ENCODE data around the gene LINS1. TPM values are rescaled to one million over a fixed set of nuclear protein-coding genes. Genes with fewer than 3 reads are reported as not detected.

LINS1 gene
- total RNA-seq, 2 donors from 2014 or later = 6.1 to 8.0 TPM

- 88 to 92% methylated on average over 3 to 5 of the region's 5 CpGs for WGBS, 2 experiments (ENCODE audit: insufficient coverage in 1 of 2, insufficient read length in 1 of 2)
- no peaks in the 10 kb centered on the region for H3K36me3 Mint-ChIP-seq (ENCODE audit: low read depth)
- H3K9me3 ChIP-seq (ENCODE audit: control insufficient read depth, low read length) = peaks cover 6% of the 10 kb centered on the region
- H3K27ac ChIP-seq (ENCODE audit: low read depth, low read length) = no peak overlapping the region
- H3K27ac Mint-ChIP-seq = no peak overlapping the region
- no peaks in the 10 kb centered on the region for H3K36me3 ChIP-seq (ENCODE audit: control insufficient read depth, insufficient read depth, low read length)
- H3K4me1 Mint-ChIP-seq = no peaks in the 10 kb centered on the region
- no peaks in the 10 kb centered on the region for H3K27me3 Mint-ChIP-seq (ENCODE audit: insufficient read depth)
- DNase-seq = no peak
- no peaks in the 10 kb centered on the region for H3K4me1 ChIP-seq (ENCODE audit: control insufficient read depth, insufficient read depth, low read length)
- H3K9ac ChIP-seq (ENCODE audit: extremely low read depth, low read length, poor library complexity, severe bottlenecking) = no peak overlapping the region
- H3K9me3 Mint-ChIP-seq = peaks cover 32% of the 10 kb centered on the region
- H3K4me3 ChIP-seq (ENCODE audit: low read length) = no peak overlapping the region
- no peak overlapping the region for H3K4me3 Mint-ChIP-seq
- TF ChIP-seq CTCF (conservative IDR thresholded peaks at IDR 0.05) = no peak
- H3K27me3 ChIP-seq (ENCODE audit: control insufficient read depth, insufficient read depth, low read length, poor library complexity, severe bottlenecking) = no peaks in the 10 kb centered on the region
Observed at GRCh38 chr15:100547961-100548360, 54.0 kb downstream of the LINS1 start.

GRCh38 chr15:100544946-100545345 is 57.0 kb downstream of the LINS1 start:
- no peak overlapping the region for H3K27ac Mint-ChIP-seq
- no peaks in the 10 kb centered on the region for H3K36me3 Mint-ChIP-seq (ENCODE audit: low read depth)
- no peaks in the 10 kb centered on the region for H3K27me3 Mint-ChIP-seq (ENCODE audit: insufficient read depth)
- H3K4me3 Mint-ChIP-seq = no peak overlapping the region
- Histone ChIP-seq H3K9me3 (ENCODE audit: control insufficient read depth, low read length) (no peaks in the 10 kb centered on the region), H3K27me3 (ENCODE audit: control insufficient read depth, insufficient read depth, low read length, poor library complexity, severe bottlenecking) (no peaks in the 10 kb centered on the region), H3K36me3 (ENCODE audit: control insufficient read depth, insufficient read depth, low read length) (no peaks in the 10 kb centered on the region), H3K9ac (ENCODE audit: extremely low read depth, low read length, poor library complexity, severe bottlenecking) (no peak overlapping the region), H3K27ac (ENCODE audit: low read depth, low read length) (no peak overlapping the region), H3K4me3 (ENCODE audit: low read length) (no peak overlapping the region), H3K4me1 (ENCODE audit: control insufficient read depth, insufficient read depth, low read length) (no peaks in the 10 kb centered on the region)
- DNase-seq = no peak
- H3K9me3 Mint-ChIP-seq = peaks cover 6% of the 10 kb centered on the region
- TF ChIP-seq CTCF (conservative IDR thresholded peaks at IDR 0.05) = no peak
- WGBS, 2 experiments (ENCODE audit: insufficient coverage in 1 of 2, insufficient read length in 1 of 2) = 87 to 93% methylated on average over 3 to 6 of the region's 6 CpGs
- no peaks in the 10 kb centered on the region for H3K4me1 Mint-ChIP-seq

- WGBS, 2 experiments (ENCODE audit: insufficient coverage in 1 of 2, insufficient read length in 1 of 2) = 96 to 99% methylated on average over 26 to 57 of the region's 57 CpGs
Observed at GRCh38 chr15:100544338-100544841, 57.6 kb downstream of the LINS1 start.

More at GRCh38 chr15:100544338-100544841, 57.6 kb downstream of the LINS1 start:
- Histone ChIP-seq H3K9me3 (ENCODE audit: control insufficient read depth, low read length) (no peaks in the 10 kb centered on the region), H3K27ac (ENCODE audit: low read depth, low read length) (no peak overlapping the region), H3K9ac (ENCODE audit: extremely low read depth, low read length, poor library complexity, severe bottlenecking) (no peak overlapping the region), H3K36me3 (ENCODE audit: control insufficient read depth, insufficient read depth, low read length) (no peaks in the 10 kb centered on the region), H3K4me1 (ENCODE audit: control insufficient read depth, insufficient read depth, low read length) (no peaks in the 10 kb centered on the region), H3K4me3 (ENCODE audit: low read length) (no peak overlapping the region), H3K27me3 (ENCODE audit: control insufficient read depth, insufficient read depth, low read length, poor library complexity, severe bottlenecking) (no peaks in the 10 kb centered on the region)
- TF ChIP-seq CTCF (conservative IDR thresholded peaks at IDR 0.05) = no peak
- Mint-ChIP-seq H3K36me3 (ENCODE audit: low read depth) (no peaks in the 10 kb centered on the region), H3K9me3 (peaks cover 11% of the 10 kb centered on the region), H3K4me3 (no peak overlapping the region), H3K27ac (no peak overlapping the region), H3K27me3 (ENCODE audit: insufficient read depth) (no peaks in the 10 kb centered on the region), H3K4me1 (no peaks in the 10 kb centered on the region)
- no peak for DNase-seq
